Erythroblast (primary cell): ENCODE measurements around the gene CRB3.

Source experiments
- GATA1 ChIP-seq: IDR thresholded peaks from 2 replicates; pipeline ENCODE4 v1.6.1; 2011; ENCODE audit warnings: low read depth, mild to moderate bottlenecking, control low read depth, low read length, moderate library complexity
- POLR2A ChIP-seq: IDR thresholded peaks from 2 replicates; pipeline ENCODE4 v1.6.1; 2011; ENCODE audit warnings: mild to moderate bottlenecking, low read length

GRCh38 chr19:6416658-6417405 is 47.2 kb upstream of the CRB3 start:
- TF ChIP-seq POLR2A (no peak), GATA1 (no peak)
